GM21576 (cell line): ENCODE data around the gene CD4.

Experiments
- ATAC-seq: cut with Tn5 transposase; IDR thresholded peaks from one replicate; pipeline ENCODE4 v1.9.1; 2021; ENCODE audit warnings: mild to moderate bottlenecking, moderate library complexity; ENCODE audit not compliant: unreplicated experiment

CD4 gene

GRCh38 chr12:6777386-6777785 is 11.9 kb upstream of the CD4 start:
- ATAC-seq, result no peak

DNA sequence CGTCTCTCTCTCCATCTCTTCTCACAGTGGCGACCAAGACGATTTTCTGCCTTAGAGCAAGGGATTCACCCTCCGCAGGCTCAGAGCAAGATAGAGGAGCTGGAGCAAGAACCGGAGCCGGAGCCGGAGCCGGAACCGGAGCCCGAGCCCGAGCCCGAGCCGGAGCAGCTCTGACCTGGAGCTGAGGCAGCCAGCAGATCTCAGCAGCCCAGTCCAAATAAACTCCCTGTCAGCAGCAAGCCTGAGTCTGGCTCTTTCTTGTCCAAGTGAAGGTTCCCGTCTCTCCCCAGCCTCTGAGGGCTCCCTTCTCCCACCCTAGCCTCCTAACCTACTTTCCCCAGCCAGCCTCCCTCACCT is 11.1 kb upstream of the CD4 start:
- no peak for ATAC-seq

- peak; percentile 73 for ATAC-seq
Observed at GRCh38 chr12:6778574-6779550, 10.5 kb upstream of the CD4 start.

DNA sequence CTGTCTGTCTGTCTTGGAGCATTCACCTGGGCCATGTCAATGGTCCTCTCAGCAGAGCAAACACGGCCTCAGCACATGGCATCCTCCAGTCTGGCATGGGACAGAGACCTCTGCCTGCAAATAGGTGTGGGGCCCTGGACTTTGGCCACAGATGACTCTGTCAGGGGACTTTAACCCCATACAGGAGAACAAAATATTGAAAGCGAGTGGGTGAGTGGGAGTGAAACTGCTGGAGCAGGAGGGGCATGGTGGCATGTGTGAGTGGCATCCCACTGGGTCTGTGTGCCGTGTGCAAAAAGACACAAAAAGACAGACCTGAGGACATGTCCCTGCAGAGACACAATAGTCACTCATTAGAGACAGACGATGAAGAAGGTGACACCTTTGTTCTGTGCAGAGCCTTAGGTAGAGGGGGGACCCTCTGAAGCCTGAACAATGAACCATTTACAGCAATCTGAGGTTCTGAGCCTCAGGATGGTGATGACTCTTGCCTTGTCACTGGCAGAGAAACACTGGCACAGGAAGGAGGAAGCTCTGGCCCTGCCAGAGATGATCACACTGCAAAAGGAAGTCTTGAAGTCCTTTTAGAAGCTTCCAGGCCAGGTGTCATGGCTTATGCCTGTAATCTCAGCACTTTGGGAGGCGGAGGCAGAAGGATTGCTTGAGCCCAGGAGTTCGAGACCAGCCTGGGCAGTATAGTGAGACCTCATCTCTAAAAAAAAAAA is 9.5 kb upstream of the CD4 start:
- ATAC-seq, result no peak

- no peak for ATAC-seq
Observed at GRCh38 chr12:6780573-6780972, 8.8 kb upstream of the CD4 start.

DNA sequence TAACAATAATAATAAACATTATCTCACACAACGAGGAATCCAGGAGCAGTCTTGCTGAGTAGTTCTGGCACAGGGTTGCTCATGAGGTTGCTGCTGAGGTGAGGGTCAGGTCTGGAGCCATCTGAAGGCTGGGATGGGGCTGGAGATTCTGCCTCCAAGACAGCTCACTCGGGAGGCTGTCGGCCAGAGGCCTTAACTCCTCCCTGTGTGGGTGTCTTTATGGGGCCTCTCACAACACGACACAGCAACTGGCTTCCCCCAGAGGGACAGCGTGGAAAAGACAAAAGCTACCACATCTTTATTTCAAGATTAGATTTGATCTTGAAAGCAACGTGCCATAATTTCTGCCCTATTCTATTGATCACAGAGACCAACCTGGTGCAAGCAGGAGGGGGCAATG is 7.2 kb upstream of the CD4 start:
- ATAC-seq, result no peak

- no peak for ATAC-seq
Observed at GRCh38 chr12:6782850-6783566, 6.3 kb upstream of the CD4 start.

DNA sequence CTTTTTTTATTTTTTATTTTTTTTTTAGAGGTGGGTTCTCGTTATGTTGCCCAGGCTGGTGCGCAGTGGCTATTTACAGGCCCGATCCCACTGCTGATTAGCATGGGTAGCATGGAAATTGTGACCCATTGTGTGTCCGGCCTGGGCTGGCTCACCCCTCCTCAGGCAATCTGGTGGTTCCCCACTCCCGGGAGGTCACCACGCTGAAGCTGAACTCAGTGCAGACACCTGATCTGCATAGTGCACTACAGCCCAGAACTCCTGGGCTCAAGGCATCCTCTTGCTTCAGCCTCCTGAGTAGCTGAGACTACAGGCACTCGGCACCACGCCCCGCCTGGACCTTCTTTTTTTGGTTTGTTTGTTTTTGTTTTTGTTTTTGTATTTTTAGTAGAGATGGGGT is 5.5 kb upstream of the CD4 start:
- no peak for ATAC-seq

DNA sequence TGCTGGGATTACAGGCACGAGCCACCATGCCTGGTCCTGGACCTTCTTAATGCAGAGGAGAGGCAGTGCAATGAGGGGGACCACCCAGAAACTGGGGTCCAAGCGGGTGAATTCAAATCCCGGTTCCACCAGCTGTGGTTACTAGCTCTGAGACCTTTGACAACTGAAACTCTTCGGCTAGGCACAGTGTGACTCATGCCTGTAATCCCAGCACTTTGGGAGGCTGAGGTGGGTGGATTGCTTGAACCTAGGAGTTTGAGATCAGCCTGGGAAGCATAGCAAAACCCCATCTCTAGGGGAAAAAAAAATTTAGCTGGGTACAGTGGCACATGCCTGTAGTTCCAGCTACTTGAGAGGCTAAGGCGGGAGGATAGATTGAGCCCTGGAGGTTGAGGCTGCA is 5.0 kb upstream of the CD4 start:
- ATAC-seq, result no peak

GRCh38 chr12:6784761-6785160 is 4.6 kb upstream of the CD4 start:
- ATAC-seq, result no peak

DNA sequence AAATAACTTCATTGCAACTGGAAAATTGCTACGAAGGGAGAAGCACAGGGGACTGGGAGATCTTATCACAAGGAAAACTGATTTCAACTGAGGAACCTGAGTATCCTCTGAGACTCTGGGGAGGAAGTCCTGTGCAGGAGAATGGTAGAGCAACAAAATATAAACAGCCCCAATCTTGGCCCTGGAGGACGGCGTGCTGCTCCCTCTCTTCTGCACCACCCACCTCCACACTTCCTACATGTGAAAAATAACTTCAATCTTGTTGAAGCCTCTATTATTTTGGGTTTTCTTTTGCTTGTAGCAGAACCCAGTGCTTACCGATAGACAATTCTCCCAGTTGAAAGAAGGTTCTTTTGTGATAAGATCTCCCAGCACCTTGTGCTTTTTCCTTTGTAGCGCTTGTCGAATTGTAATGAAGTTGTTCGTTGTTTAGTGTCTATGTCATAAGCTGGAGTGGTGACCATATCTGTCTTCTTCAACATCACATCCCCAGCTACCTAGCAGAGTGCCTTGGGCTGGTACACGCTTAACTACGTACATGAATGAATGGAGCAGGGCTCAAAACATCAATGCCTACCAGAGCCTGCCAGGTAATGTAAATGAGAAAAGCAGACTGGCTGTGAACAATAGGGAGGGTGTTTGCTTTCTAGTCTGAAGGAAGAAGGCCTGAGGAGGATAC is 2.8 kb upstream of the CD4 start:
- no peak for ATAC-seq

GRCh38 chr12:6787309-6787708 is 2.0 kb upstream of the CD4 start:
- ATAC-seq, result no peak

- ATAC-seq, result no peak
Observed at GRCh38 chr12:6790496-6791150, 1.3 kb downstream of the CD4 start.

DNA sequence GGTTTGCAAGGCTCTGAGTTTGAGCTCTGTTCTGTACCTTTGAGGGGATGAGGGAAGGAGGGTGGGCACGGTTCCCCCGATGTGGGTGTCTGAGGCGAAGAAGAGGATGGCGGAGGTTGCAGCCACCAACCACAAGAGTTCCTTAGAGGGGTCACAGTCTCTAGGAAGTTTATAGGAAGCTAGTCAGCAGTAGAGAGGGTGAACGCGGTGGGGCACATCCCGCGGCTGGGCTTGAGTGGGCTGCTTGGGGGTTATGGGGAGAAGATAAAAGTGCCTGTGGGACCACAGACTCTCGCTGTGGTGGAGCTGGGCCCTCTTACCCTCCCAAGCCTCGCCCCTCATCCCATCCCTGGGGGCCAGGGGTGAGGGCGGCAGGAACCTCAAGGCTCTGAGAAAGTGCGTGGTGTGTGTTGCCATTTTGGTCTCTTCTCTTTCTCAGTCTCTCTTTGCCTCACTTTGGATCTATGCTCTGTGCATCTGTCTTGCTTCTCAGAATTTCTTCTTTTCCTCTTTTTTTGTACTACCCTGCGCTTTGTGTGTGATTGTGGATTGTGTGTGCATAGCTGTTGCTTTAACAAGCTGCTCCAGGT is 2.7 kb downstream of the CD4 start:
- ATAC-seq, result no peak

DNA sequence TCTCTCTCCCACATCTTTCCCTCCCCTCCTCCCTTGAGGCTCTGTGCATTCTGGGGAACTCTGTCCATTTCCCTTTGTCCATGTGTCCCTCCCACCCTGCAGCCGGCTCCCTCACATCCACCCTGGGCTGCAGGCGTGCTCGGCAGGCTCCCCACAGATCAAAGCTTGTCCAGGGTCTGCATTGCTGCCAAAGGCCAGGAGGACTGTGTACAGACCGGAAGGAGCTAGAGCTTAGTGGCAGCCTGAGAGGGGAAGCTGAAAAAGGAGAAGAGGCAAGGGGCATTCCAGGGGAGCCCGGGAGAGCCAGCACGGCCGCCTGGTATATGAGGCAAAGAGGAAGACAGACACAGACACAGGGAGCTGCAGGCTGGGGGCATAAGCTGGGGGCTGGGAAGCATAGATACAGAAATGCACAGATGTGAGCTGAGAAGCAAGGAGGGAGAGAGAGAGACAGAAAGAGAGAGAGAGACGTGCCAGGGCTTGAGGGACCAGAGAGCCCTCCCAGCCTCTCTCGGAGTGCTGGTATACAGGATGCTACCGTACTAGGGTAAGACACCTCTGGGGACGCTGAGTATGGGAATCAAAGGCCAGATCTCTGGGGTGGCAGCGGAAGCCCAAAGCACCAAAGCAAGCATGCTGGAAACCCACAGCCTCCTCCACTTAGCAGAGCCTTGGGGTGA is 3.3 kb downstream of the CD4 start:
- ATAC-seq, result no peak

- ATAC-seq, result no peak
Observed at GRCh38 chr12:6795088-6795487, 5.8 kb downstream of the CD4 start.

DNA sequence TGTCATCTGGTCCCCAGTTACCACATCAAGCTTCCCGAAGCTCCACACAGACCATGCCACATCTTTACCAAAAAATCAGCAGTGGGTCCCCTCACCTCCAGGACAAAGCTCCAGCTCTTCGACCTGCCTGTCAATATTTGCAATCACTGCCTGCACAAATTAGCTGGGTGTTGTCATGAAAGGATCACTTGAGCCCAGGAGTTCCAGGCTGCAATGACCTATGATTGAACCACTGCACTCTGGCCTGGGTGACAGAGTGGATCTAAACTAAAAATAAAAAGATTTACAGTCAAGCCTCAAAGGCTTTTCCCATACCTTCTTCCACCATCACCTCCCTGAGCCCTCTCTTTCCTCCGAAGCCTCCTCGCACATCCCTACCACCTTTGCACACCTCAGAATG is 7.2 kb downstream of the CD4 start:
- ATAC-seq, result no peak

DNA sequence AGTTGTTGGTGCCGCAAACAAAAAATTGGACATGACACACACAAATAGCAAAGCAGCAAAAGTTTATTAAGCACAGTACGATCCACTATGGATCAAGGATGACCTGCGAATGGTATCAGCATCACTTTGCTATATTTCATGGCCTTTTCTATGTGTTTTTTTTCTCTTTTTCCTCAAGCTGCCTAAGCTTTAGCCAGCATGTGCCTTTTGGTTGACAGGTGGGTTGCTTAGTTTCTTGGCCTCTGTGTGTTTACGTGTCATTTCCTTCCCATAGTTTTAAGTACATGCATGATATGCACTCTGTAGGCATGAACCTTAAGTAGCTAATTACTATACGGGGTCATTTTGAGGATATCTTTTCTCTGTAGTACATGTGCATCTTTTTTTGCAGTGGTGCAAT is 9.8 kb downstream of the CD4 start:
- ATAC-seq, result no peak

DNA sequence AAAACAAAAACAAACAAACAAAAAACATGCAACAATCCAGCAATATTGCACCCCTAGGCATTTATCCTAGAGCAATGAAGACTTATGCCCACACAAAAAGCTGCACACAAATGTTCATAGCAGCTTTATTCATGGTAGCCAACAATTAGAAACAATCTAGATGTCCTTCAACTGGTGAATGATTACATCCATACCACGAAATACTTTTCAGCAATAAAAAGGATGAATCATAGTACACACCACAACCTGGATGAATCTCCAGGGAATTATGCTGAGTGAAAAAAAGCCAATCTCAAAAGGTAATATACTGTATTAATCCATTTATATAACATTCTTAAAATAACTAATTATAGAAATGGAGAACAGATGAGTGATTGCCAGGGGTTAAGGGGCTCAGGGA is 17.8 kb downstream of the CD4 start:
- no peak for ATAC-seq

- ATAC-seq, result no peak
Observed at GRCh38 chr12:6809056-6809455, 19.7 kb downstream of the CD4 start.
